ENCODE results near the gene NDUFV3. TPM values are rescaled to one million over a fixed set of nuclear protein-coding genes. Genes with fewer than 3 reads are reported as not detected.
A peak's percentile ranks its signal among the peaks of the same experiment; 100 is the strongest.

The NDUFV3 gene
- total and polyA plus RNA-seq, 5 donors from 2014 or later, result 12.2 to 19.7 (median 15.8) TPM

DNA sequence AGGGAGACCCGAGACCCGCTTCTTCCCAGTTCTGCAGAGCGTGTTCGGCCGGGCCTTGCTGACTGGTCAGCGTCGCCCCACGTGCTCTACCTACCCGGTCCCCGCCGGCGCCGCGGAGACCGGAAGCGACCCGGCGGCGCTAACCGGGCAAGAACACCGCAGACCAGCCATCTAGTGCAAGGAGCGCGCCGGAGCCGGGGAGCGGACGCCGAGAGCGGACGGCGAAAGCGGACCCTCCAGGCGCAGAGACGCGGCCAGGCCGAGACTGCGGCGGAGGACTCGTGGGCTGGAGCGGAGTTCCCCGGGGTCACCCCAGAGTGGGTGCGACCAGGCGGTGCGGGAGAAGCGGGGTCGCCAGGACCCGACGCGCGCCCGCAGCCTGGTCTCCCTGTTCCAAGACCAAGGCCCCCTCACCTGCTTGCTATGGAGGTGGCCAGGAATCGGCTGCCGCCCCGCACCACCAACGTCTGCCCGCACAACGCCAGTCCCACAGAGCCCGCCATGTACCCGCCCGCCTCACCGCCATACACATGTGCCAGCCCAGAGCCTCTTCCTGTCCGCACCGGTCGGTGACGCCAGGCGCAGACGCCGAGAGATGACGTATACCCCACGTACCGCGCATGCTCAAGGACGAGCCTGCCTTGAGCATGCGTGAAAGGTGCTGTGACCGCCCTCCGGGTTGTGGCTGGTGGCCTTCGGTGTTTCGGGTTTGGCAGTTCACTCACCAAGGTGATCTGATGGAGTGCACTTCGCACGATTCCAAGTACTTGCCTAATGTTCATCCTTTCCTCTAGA is 13.9 kb upstream of the NDUFV3 start, which contains the start of gene WDR4:
TSS of gene WDR4 (minus strand) at position 547 of the 795 bp plus-strand sequence. CDS start at position 503, 44 bp downstream.
- peaks cover 9% of the 10 kb centered on the region for H3K36me3 Mint-ChIP-seq
- peaks cover 21% of the 10 kb centered on the region for H3K4me1 ChIP-seq (ENCODE audit: control insufficient read depth, insufficient read depth, low read length, poor library complexity, severe bottlenecking)
- H3K4me3 ChIP-seq (ENCODE audit: low read depth, low read length), result peak within 1 kb of the TSS; percentile 95
- peaks cover 4% of the 10 kb centered on the region for H3K27me3 Mint-ChIP-seq
- H3K27me3 ChIP-seq (ENCODE audit: control insufficient read depth, insufficient read depth, low read length), result no peaks in the 10 kb centered on the region
- H3K9me3 ChIP-seq (ENCODE audit: control insufficient read depth in 2 of 2, low read length in 2 of 2), result no peaks in the 10 kb centered on the region
- H3K36me3 ChIP-seq (ENCODE audit: control insufficient read depth, insufficient read depth, low read length), result no peaks in the 10 kb centered on the region
- peak within 1 kb of the TSS; percentile 85 for H3K27ac ChIP-seq (ENCODE audit: insufficient read depth, low read length, poor library complexity, severe bottlenecking)
- peak within 1 kb of the TSS; percentile 93 to 99 (median 95) for H3K4me3 Mint-ChIP-seq
- DNase-seq (peak; percentile 97 to 99 (median 98)), ATAC-seq (ENCODE audit: low read depth in 2 of 2) (peak; percentile 93)
- peak within 1 kb of the TSS; percentile 97 to 100 (median 99) for H3K27ac Mint-ChIP-seq
- H3K4me1 Mint-ChIP-seq, result peaks cover 16 to 38% (median 22%) of the 10 kb centered on the region in 4 donors
- no peaks in the 10 kb centered on the region for H3K9me3 Mint-ChIP-seq

- no peaks in the 10 kb centered on the region for H3K36me3 ChIP-seq (ENCODE audit: control insufficient read depth, insufficient read depth, low read length)
- H3K9me3 ChIP-seq (ENCODE audit: control insufficient read depth in 2 of 2, low read length in 2 of 2), result no peaks in the 10 kb centered on the region
- H3K9me3 Mint-ChIP-seq, result no peaks in the 10 kb centered on the region
- DNase-seq, result no peak
- H3K27me3 ChIP-seq (ENCODE audit: control insufficient read depth, insufficient read depth, low read length), result no peaks in the 10 kb centered on the region
- ATAC-seq (ENCODE audit: low read depth in 2 of 2), result no peak
- H3K4me1 Mint-ChIP-seq, result peaks cover 15 to 38% (median 22%) of the 10 kb centered on the region in 4 donors
- peak overlapping the region; percentile 85 for H3K27ac ChIP-seq (ENCODE audit: insufficient read depth, low read length, poor library complexity, severe bottlenecking)
- peak overlapping the region; percentile 84 to 100 (median 99) for H3K27ac Mint-ChIP-seq
- H3K4me3 ChIP-seq (ENCODE audit: low read depth, low read length), result peak overlapping the region; percentile 95
- H3K36me3 Mint-ChIP-seq, result peaks cover 4% of the 10 kb centered on the region
- peaks cover 4% of the 10 kb centered on the region for H3K27me3 Mint-ChIP-seq
- H3K4me1 ChIP-seq (ENCODE audit: control insufficient read depth, insufficient read depth, low read length, poor library complexity, severe bottlenecking), result peaks cover 21% of the 10 kb centered on the region
- peak overlapping the region; percentile 93 to 99 (median 95) for H3K4me3 Mint-ChIP-seq
Measured at GRCh38 chr21:42880352-42880751, 12.8 kb upstream of the NDUFV3 start.

GRCh38 chr21:42883921-42884320 is 9.2 kb upstream of the NDUFV3 start:
- Histone ChIP-seq H3K27ac (ENCODE audit: insufficient read depth, low read length, poor library complexity, severe bottlenecking) (no peak overlapping the region), H3K27me3 (ENCODE audit: control insufficient read depth, insufficient read depth, low read length) (no peaks in the 10 kb centered on the region), H3K4me1 (ENCODE audit: control insufficient read depth, insufficient read depth, low read length, poor library complexity, severe bottlenecking) (peaks cover 11% of the 10 kb centered on the region), H3K4me3 (ENCODE audit: low read depth, low read length) (no peak overlapping the region), H3K9me3 (ENCODE audit: control insufficient read depth in 2 of 2, low read length in 2 of 2) (no peaks in the 10 kb centered on the region), H3K36me3 (ENCODE audit: control insufficient read depth, insufficient read depth, low read length) (no peaks in the 10 kb centered on the region)
- Mint-ChIP-seq H3K4me3 (peak overlapping the region in 1 of 4 donors; percentile 49), H3K36me3 (no peaks in the 10 kb centered on the region), H3K4me1 (peaks cover 8 to 22% (median 13%) of the 10 kb centered on the region in 4 donors), H3K9me3 (no peaks in the 10 kb centered on the region), H3K27ac (no peak overlapping the region), H3K27me3 (peaks cover 4% of the 10 kb centered on the region)
- no peak for ATAC-seq (ENCODE audit: low read depth in 2 of 2)
- no peak for DNase-seq

GRCh38 chr21:42887326-42887725 is 5.8 kb upstream of the NDUFV3 start:
- H3K27me3 ChIP-seq (ENCODE audit: control insufficient read depth, insufficient read depth, low read length), result no peaks in the 10 kb centered on the region
- peaks cover 2% of the 10 kb centered on the region for H3K27me3 Mint-ChIP-seq
- no peak overlapping the region for H3K4me3 ChIP-seq (ENCODE audit: low read depth, low read length)
- no peaks in the 10 kb centered on the region for H3K36me3 ChIP-seq (ENCODE audit: control insufficient read depth, insufficient read depth, low read length)
- no peak overlapping the region for H3K27ac Mint-ChIP-seq
- H3K4me1 ChIP-seq (ENCODE audit: control insufficient read depth, insufficient read depth, low read length, poor library complexity, severe bottlenecking), result peaks cover 2% of the 10 kb centered on the region
- peaks cover 0 to 2% (median 2%) of the 10 kb centered on the region in 4 donors for H3K4me1 Mint-ChIP-seq
- no peak overlapping the region for H3K4me3 Mint-ChIP-seq
- no peak for DNase-seq
- H3K9me3 ChIP-seq (ENCODE audit: control insufficient read depth in 2 of 2, low read length in 2 of 2), result no peaks in the 10 kb centered on the region
- no peaks in the 10 kb centered on the region for H3K36me3 Mint-ChIP-seq
- no peak for ATAC-seq (ENCODE audit: low read depth in 2 of 2)
- no peaks in the 10 kb centered on the region for H3K9me3 Mint-ChIP-seq
- H3K27ac ChIP-seq (ENCODE audit: insufficient read depth, low read length, poor library complexity, severe bottlenecking), result no peak overlapping the region

DNA sequence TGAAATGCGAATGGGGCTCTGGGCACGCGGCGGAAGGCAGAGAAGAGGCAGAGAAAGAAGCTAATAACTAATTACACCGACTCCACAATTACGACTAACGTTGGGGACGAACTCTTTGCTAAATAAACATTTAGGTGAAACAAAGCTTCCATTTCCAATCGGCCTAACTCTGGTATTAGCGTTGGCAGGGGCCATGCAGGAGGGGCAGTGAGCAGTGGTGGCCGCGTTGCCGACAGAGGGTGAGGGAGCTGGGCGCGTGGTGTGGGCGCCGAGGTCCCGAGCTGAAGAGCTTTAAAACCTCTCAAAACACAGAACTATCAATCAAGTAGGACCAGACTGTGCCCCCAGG is 553 bp upstream of the NDUFV3 start:
- Mint-ChIP-seq H3K4me3 (peak overlapping the region; percentile 85 to 89 (median 88)), H3K27ac (peak overlapping the region in 2 of 3 donors; percentile 95 to 97), H3K36me3 (peaks cover 3% of the 10 kb centered on the region), H3K27me3 (peaks cover 5% of the 10 kb centered on the region), H3K4me1 (peaks cover 6 to 23% (median 16%) of the 10 kb centered on the region in 4 donors), H3K9me3 (no peaks in the 10 kb centered on the region)
- peaks cover 8% of the 10 kb centered on the region for H3K36me3 ChIP-seq (ENCODE audit: control insufficient read depth, insufficient read depth, low read length)
- H3K4me3 ChIP-seq (ENCODE audit: low read depth, low read length), result peak overlapping the region; percentile 73
- H3K9me3 ChIP-seq (ENCODE audit: control insufficient read depth in 2 of 2, low read length in 2 of 2), result no peaks in the 10 kb centered on the region
- ATAC-seq (ENCODE audit: low read depth in 2 of 2) (no peak), DNase-seq (no peak)
- peaks cover 13% of the 10 kb centered on the region for H3K4me1 ChIP-seq (ENCODE audit: control insufficient read depth, insufficient read depth, low read length, poor library complexity, severe bottlenecking)
- H3K27me3 ChIP-seq (ENCODE audit: control insufficient read depth, insufficient read depth, low read length), result no peaks in the 10 kb centered on the region
- H3K27ac ChIP-seq (ENCODE audit: insufficient read depth, low read length, poor library complexity, severe bottlenecking), result peak overlapping the region; percentile 95

GRCh38 chr21:42900446-42900845 is 7.3 kb downstream of the NDUFV3 start:
- Mint-ChIP-seq H3K9me3 (no peaks in the 10 kb centered on the region), H3K4me1 (peaks cover 8 to 27% (median 19%) of the 10 kb centered on the region in 4 donors), H3K36me3 (peaks cover 37% of the 10 kb centered on the region), H3K27me3 (no peaks in the 10 kb centered on the region), H3K4me3 (no peak overlapping the region), H3K27ac (no peak overlapping the region)
- ATAC-seq (ENCODE audit: low read depth in 2 of 2) (no peak), DNase-seq (no peak)
- H3K36me3 ChIP-seq (ENCODE audit: control insufficient read depth, insufficient read depth, low read length), result peaks cover 67% of the 10 kb centered on the region
- H3K9me3 ChIP-seq (ENCODE audit: control insufficient read depth in 2 of 2, low read length in 2 of 2), result no peaks in the 10 kb centered on the region
- no peak overlapping the region for H3K27ac ChIP-seq (ENCODE audit: insufficient read depth, low read length, poor library complexity, severe bottlenecking)
- no peak overlapping the region for H3K4me3 ChIP-seq (ENCODE audit: low read depth, low read length)
- peaks cover 3% of the 10 kb centered on the region for H3K4me1 ChIP-seq (ENCODE audit: control insufficient read depth, insufficient read depth, low read length, poor library complexity, severe bottlenecking)
- H3K27me3 ChIP-seq (ENCODE audit: control insufficient read depth, insufficient read depth, low read length), result no peaks in the 10 kb centered on the region

- H3K27me3 ChIP-seq (ENCODE audit: control insufficient read depth, insufficient read depth, low read length), result no peaks in the 10 kb centered on the region
- H3K36me3 ChIP-seq (ENCODE audit: control insufficient read depth, insufficient read depth, low read length), result peaks cover 69% of the 10 kb centered on the region
- Mint-ChIP-seq H3K9me3 (no peaks in the 10 kb centered on the region), H3K4me1 (peaks cover 5 to 13% (median 10%) of the 10 kb centered on the region in 4 donors), H3K27ac (no peak overlapping the region), H3K27me3 (no peaks in the 10 kb centered on the region), H3K36me3 (peaks cover 37% of the 10 kb centered on the region), H3K4me3 (no peak overlapping the region)
- no peak for ATAC-seq (ENCODE audit: low read depth in 2 of 2)
- no peak overlapping the region for H3K4me3 ChIP-seq (ENCODE audit: low read depth, low read length)
- H3K4me1 ChIP-seq (ENCODE audit: control insufficient read depth, insufficient read depth, low read length, poor library complexity, severe bottlenecking), result peaks cover under 1% of the 10 kb centered on the region
- H3K9me3 ChIP-seq (ENCODE audit: control insufficient read depth in 2 of 2, low read length in 2 of 2), result no peaks in the 10 kb centered on the region
- no peak overlapping the region for H3K27ac ChIP-seq (ENCODE audit: insufficient read depth, low read length, poor library complexity, severe bottlenecking)
- DNase-seq, result no peak
Measured at GRCh38 chr21:42903817-42904216, 10.7 kb downstream of the NDUFV3 start.
